ENCODE data around the gene GAS6.
"Not testable (repeated sequence)": the region's sequence is repeated elsewhere in the genome, so short reads cannot be mapped to it uniquely, and the experiment has no call there.

GAS6 gene

DNA sequence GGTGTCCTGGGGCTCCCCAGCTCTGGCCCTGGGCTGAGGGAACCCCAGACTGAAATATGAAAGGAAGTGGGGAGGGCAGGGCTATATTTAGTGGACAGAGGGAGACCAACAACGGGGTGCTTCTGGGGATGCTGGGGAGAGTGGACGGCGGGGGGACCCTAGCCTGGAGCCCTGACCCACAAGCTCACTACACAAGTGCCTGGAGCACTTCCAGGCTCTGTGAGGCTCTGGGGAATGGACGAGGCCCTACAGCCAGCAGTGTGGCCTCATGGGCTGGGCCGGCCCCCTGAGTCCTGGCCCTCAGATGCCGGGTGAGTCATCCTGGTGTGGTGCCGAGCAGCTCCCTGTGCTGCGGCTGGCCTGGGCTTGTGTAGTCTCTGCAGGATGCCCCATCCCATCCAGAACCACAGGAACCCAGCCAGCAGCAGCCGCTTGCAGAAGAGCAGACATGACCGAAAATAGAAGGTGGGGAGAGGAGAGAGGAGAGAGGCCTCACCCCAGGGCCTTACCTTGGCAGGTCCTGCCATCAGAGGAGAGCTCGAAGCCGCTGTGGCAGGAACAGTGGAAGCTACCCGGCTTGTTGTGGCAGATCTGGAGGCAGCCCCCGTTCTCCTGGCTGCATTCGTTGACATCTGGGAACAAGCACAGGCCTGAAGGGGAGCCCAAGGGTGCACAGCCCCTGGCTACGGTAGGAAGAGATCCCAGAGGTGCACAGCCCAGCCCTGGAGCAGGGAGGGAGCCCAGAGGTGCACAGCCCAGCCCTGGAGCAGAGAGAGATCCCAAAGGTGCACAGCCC, 26.1 kb downstream of the GAS6 start:
- no peak for DNase-seq (ENCODE audit: low read depth)

GRCh38 chr13:113836768-113837559, 26.9 kb downstream of the GAS6 start:
- DNase-seq (ENCODE audit: low read depth): no peak

DNA sequence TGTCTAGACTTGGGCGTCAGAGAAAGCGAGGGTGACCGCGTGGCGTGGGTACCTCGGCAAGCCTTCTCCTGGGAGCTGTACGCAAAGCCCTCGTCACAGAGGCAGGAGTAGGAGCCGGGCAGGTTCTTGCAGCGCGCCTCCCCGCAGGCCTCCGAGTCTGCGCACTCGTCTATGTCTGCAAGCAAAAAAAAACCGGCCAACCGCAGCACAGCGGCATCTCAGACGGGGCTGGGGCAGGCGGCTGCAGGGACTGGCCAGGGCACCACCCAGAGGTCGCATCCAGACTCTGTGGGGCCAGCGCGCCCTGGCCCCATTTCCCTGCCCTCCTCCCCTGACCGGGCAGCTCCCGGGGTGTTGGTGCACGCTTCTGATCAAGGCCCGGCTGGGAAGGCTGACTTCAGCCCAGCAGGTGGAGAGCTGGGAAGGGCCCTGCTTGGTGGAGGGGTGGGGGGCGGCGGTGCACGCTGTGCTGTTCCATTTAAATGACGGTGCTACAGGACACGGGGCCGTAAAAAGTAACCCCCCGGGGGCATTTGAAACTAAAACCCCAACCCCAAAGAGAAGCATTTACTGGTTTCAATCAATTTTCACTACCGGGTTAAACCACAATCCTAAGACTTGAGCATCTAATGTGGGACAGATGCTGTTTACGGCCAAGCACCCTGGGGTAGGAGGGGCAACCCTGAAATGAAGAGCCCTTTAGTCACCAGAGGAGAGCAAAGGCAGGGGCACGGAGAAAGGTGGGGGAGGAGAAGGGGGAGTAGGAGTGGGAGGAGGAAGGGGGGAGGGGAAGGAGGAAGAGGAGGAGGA, 28.2 kb downstream of the GAS6 start:
- DNase-seq (ENCODE audit: low read depth): no peak

- no peak for DNase-seq (ENCODE audit: low read depth)
Measured at GRCh38 chr13:113834496-113835200, 29.2 kb downstream of the GAS6 start.

GRCh38 chr13:113834006-113834405, 29.9 kb downstream of the GAS6 start:
- not testable (repeated sequence) for DNase-seq (ENCODE audit: low read depth)

DNA sequence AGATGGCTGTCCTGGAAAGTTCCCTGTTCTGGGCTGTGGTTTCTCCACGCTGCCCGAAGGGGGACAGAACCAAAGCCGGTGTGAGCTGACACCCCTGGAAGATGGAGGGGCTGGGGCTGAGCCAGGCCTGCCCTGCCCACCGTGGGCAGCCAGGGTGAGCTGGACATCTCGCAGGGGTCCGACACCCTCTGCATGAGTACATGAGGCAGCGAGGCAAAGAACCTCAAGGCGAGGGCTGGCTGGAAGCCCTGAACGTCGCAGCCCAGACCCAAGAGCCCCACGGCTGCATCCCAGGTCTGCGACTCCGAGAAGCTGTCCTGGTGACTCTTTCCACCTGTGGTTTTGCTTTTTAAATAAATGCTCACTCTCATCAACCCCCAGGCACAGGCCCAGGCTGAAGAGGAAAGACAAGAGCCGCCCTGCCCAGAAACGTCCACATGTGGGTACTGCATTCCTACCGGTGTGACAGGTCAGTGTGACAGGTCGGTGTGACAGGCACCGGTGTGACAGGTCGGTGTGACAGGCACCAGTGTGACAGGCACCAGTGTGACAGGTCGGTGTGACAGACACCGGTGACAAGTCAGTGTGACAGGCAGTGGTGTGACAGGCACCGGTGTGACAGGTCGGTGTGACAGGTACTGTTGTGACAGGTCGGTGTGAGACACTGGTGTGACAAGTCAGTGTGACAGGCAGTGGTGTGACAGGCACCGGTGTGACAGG, 30.6 kb downstream of the GAS6 start:
- DNase-seq (ENCODE audit: low read depth): no peak

- DNase-seq (ENCODE audit: low read depth): no peak
Measured at GRCh38 chr13:113832631-113833030, 31.2 kb downstream of the GAS6 start.

DNA sequence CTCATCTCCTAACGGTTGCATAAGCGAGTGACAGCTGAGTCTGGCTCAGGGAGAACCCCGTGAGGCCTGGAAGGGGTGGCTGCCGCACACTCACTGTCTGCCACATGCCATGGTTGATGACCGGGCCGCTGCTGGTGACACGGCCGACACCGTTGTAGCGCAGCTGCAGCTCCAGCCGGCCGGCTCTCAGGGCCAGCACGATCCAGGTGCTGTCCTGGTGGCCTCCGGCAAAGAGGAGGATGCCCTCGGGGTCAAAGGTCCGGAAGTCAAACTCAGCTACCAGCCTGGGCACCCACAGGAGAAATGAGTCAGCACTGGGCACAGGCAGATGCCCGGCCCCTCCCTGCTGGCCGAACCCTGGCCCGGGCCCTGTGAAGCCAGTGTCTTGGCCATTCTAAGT, 31.7 kb downstream of the GAS6 start:
- no peak for DNase-seq (ENCODE audit: low read depth)

DNA sequence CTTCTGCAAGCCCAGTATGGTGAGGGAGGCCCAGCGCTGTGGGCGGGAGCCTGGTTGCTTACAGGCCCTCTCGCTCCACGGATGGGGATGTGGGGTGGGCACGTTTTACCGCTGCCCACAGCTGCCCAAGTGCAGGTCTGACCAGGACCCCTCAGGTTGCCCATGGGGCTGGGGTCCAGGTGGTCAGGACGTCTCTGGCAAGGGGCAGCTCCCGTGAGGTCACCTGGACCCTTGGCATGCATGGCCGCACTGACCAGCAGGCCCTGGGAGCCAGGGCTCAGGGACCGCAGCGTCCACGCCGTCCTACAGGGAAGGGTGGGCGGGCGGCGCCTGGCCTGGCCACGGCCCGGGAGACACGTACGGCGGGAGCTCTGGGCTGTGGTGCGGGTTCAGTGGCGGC, 32.8 kb downstream of the GAS6 start:
- DNase-seq (ENCODE audit: low read depth): no peak

DNA sequence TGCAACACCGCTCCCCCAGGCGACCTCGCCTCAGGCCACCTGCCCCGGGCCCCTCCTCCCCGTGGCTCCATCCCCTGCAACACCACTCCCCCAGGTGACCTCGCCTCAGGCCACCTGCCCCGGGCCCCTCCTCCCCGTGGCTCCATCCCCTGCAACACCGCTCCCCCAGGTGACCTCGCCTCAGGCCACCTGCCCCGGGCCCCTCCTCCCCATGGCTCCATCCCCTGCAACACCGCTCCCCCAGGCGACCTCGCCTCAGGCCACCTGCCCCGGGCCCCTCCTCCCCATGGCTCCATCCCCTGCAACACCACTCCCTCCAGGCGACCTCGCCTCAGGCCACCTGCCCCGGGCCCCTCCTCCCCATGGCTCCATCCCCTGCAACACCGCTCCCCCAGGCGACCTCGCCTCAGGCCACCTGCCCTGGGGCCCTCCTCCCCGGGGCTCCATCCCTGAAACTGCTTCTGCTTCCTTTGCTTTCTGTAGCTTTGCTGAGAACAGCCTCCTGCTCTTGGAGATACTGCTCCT, 33.4 kb downstream of the GAS6 start:
- DNase-seq (ENCODE audit: low read depth): not testable (repeated sequence)

DNA sequence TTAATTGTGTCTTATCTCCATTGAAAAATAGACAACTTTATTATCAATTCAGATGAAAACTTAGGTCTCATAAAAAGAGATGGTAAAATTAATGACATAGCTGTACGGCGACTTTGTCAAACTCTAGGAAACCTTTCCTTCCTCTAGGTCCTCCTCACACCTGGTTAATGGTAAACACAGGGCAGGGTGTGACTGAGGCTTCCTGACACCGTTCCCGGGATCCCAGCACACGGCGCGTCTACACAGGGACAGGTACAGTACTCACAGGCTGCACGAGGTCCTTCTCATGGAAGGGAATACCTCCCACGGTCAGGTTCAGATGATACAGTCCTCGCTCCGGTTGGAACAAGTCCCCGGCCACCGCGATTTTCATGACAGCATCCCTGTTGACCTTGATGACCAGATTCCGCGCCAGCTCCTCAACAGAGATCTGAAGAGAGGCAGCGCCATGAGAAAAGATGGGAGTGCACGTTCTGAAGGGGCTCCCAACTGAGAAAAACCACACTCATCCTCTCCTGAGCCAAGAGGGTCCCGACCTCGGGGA, 35.5 kb downstream of the GAS6 start:
- no peak for DNase-seq (ENCODE audit: low read depth)

GRCh38 chr13:113827021-113827420, 36.9 kb downstream of the GAS6 start:
- DNase-seq (ENCODE audit: low read depth): no peak

DNA sequence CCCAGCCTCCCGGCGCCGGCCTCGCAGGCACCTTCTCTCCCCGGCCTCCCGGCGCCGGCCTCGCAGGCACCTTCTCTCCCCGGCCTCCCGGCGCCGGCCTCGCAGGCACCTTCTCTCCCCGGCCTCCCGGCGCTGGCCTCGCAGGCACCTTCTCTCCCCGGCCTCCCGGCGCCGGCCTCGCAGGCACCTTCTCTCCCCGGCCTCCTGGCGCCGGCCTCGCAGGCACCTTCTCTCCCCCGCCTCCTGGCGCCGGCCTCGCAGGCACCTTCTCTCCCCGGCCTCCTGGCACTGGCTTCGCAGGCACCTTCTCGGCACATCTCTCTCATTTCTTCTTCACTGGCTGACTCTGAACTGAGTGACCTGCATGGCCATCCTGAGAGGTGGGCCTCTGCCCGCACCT, 37.4 kb downstream of the GAS6 start:
- not testable (repeated sequence) for DNase-seq (ENCODE audit: low read depth)

- DNase-seq (ENCODE audit: low read depth): no peak
Measured at GRCh38 chr13:113825841-113826240, 38.0 kb downstream of the GAS6 start.

DNA sequence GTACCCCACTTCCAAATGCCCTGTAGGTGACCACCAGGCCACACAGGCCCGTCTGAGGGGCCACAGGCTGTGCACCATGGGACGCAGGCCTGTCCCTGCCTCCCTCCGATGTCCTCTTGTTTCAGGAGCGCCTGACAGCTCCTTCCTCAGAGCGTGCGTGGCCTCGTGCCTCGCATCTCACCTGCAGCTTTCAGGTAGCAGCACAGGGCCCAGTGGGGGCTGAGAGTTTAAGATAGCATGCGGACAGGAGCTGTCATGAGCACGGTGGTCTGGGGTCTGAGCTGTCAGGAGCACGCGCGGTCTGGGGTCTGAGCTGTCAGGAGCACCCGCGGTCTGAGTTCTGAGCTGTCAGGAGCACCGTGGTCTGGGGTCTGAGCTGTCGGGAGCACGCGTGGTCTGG, 40.1 kb downstream of the GAS6 start:
- no peak for DNase-seq (ENCODE audit: low read depth)

DNA sequence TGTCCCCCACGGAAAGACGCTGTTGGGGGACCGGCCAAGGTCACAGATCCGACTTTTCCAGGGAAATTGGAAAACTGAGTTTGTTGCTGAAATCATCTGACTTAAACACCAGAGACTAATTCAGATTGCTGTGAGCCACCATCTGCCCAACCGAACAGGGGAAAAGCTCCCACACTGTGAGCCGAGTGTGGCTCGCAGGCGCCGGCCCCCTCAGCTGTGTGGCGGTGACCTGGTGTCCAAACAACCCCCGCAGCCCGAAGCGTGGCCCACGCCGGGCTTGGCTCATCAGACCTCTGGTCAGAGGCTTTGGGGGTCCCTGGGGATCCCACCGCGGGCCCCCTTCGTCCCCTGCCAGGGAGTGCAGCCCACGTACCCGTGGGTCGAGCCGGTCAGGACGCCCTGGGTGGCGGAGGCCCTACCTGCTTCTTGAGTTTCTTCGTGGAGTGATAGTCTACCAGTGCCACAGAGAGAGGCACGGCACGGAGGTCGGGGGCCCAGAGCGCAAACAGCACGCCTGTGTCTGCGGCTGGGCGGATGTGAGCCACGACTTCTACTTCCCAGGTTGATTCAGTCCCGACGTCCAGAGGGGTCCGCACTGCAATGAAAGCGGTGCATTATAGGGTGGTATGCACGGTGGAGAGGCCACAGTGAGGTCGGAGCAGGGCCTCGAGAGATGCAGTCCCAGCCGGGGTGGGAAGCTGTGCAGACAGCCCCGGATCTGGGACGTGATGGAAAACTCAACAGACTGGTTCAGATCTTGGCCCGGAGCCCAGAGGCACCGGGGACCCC, 40.7 kb downstream of the GAS6 start:
- no peak for DNase-seq (ENCODE audit: low read depth)

GRCh38 chr13:113822266-113822665, 41.6 kb downstream of the GAS6 start:
- DNase-seq (ENCODE audit: low read depth): no peak

- no peak for DNase-seq (ENCODE audit: low read depth)
Measured at GRCh38 chr13:113821847-113822246, 42.0 kb downstream of the GAS6 start.

DNA sequence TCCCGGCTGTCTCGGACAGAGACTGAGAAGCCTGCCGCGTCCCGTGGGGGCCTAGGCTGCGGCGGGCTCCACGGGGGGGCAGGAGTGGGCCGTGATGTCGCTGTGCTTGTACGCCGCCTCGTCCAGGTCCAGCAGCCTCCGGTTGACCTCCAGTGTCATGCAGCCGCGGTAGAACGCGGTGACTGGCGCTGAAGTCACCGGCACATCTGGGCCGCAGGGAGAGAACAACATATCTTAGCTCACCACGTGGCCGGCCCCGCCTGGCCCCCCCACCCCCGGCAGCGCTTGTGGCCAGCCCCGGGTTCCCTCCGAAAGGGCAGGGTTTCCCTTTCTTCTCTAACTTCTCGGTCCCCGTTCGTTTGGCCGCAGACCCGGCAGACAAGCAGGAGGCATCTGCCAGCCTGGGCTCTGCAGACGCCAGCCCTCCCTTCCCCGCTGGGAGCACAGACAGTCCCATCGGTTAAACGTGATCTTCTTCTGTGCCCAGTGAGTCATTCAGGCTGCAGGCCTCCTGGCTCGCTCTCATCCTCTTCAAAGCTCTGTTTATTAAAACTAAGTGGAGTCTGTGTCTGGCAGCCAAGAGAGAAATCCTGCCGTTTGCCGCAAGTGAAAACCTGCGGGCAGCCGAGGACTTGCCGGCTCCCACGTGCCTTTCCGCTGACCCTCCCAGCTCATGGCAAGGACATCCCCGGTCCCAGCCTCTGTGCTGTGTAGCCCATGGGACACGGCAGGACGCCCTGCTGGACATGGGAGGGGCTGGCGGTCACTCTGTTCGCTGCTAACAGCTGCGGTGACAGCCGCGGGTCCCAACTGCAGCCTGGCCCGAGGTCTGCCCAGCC, 42.8 kb downstream of the GAS6 start:
- no peak for DNase-seq (ENCODE audit: low read depth)
